ENCODE data around the gene SMCO2. TPM values are rescaled to one million over a fixed set of nuclear protein-coding genes. Genes with fewer than 3 reads are reported as not detected.

SMCO2 gene
- total and polyA plus RNA-seq, 9 of the 15 experiments (the other 6 are each of a cell fraction or from before 2014, with no cell fraction given), result not detected

GRCh38 chr12:27523642-27524493 lies 77.3 kb downstream of the SMCO2 start, which contains the start of gene PPFIBP1 (continued):
- TF ChIP-seq E2F8 (IDR thresholded peaks at IDR 0.05; ENCODE audit: low read depth, partially characterized antibody) (no peak), TRIM24 (IDR thresholded peaks at IDR 0.05) (no peak), GTF2A2 (tag; IDR thresholded peaks at IDR 0.05) (no peak), ZBED1 (IDR thresholded peaks at IDR 0.05) (no peak), GTF2E2 (tag; IDR thresholded peaks at IDR 0.05) (peak; percentile 38; the same call in 1 of the 2 replicates), ZNF282 (CRISPR knock-in tag; IDR thresholded peaks at IDR 0.05) (no peak), ZNF280B (CRISPR knock-in tag; IDR thresholded peaks at IDR 0.05) (no peak), TFE3 (CRISPR knock-in tag; IDR thresholded peaks at IDR 0.05) (no peak), SMAD2 (IDR thresholded peaks at IDR 0.05; ENCODE audit: low read depth, low read length) (no peak), NCOA2 (IDR thresholded peaks at IDR 0.05; ENCODE audit: partially characterized antibody in 2 of 2) (no peak), ZNF12 (CRISPR knock-in tag; IDR thresholded peaks at IDR 0.05) (no peak), ZNF121 (CRISPR knock-in tag; conservative IDR thresholded peaks at IDR 0.05) (no peak), ATF1 (CRISPR knock-in tag; IDR thresholded peaks at IDR 0.05) (no peak), ATF1 (tag; IDR thresholded peaks at IDR 0.05) (peak; percentile 89), ELF1 (tag; IDR thresholded peaks at IDR 0.05) (no peak), MNT (conservative IDR thresholded peaks at IDR 0.05) (peak; percentile 15 to 49; a peak in 1 of 4 replicates), MLLT1 (IDR thresholded peaks at IDR 0.05) (no peak), TOE1 (IDR thresholded peaks at IDR 0.05; ENCODE audit: borderline replicate concordance) (no peak), TOE1 (CRISPR knock-in tag; IDR thresholded peaks at IDR 0.05; ENCODE audit: borderline replicate concordance, low read depth) (no peak), KLF6 (CRISPR knock-in tag; IDR thresholded peaks at IDR 0.05; ENCODE audit: borderline replicate concordance) (no peak)

All from K562 (cell line).